H1 (cell line): ENCODE data around the gene CRTAC1. TPM values are rescaled to one million over a fixed set of nuclear protein-coding genes. Genes with fewer than 3 reads are reported as not detected.

ENCODE experiments used
- CBX8 ChIP-seq: fragments of 300-800, 300-1000 bp; sonication (generic); IDR thresholded peaks from 2 replicates; pipeline ENCODE4 v1.7.1; 2016; ENCODE audit warnings: low read depth, low read length, borderline replicate concordance
- CHD2 ChIP-seq: IDR thresholded peaks from 2 replicates; pipeline ENCODE4 v1.6.1; 2012; ENCODE audit warnings: low read length, improper control_type of control experiment
- CHD7 ChIP-seq: fragments of 300-600 bp; sonication (generic); IDR thresholded peaks from 2 replicates; pipeline ENCODE4 v1.7.1; 2012; ENCODE audit warnings: low read length, moderate library complexity, mild to moderate bottlenecking, inconsistent platforms; ENCODE audit not compliant: insufficient replicate concordance
- EZH2 ChIP-seq: fragments of 200-600 bp; sonication (generic); IDR thresholded peaks from 2 replicates; pipeline ENCODE4 v1.7.1; 2012; ENCODE audit warnings: low read depth, mild to moderate bottlenecking, moderate library complexity, low read length, inconsistent platforms; ENCODE audit not compliant: severe bottlenecking
- RXRA ChIP-seq: IDR thresholded peaks from 2 replicates; pipeline ENCODE4 v1.6.1; 2011; ENCODE audit warnings: low read depth, mild to moderate bottlenecking, low read length, moderate library complexity; ENCODE audit not compliant: insufficient read depth
- SP2 ChIP-seq: IDR thresholded peaks from 2 replicates; pipeline ENCODE4 v1.6.1; 2012; ENCODE audit warnings: mild to moderate bottlenecking, low read length, inconsistent platforms
- SUZ12 ChIP-seq: fragments of 200-600 bp; sonication (generic); IDR thresholded peaks from 2 replicates; pipeline ENCODE4 v1.6.1; 2012; ENCODE audit warnings: mild to moderate bottlenecking, inconsistent platforms, low read length, moderate library complexity, mixed read lengths
- TEAD4 ChIP-seq: IDR thresholded peaks from 2 replicates; pipeline ENCODE4 v1.6.1; 2012; ENCODE audit warnings: low read depth, low read length, inconsistent platforms, mixed read lengths
- polyA plus RNA-seq, 7 experiments: library from polyadenylated mRNA; depleted of rRNA in 3 of 7; stranded (reverse) in 5 of 7; unstranded in 2 of 7; fragments of >200 nt in 5 of 7; fragments of 200-250 nt in 2 of 7; gene quantifications; 1 replicate in 5 of 7; 2 replicates in 1 of 7; 4 replicates in 1 of 7; pipeline versions ENCODE4 v1.2.1 to v1.2.3, GENCODE V29; 2011 to 2013; ENCODE audit warnings: missing spikeins in 2 of 7, mixed read lengths in 2 of 7
- total RNA-seq: library from RNA; stranded (reverse); fragmentation: NEBNext Ultra II Directional; extraction: Animal tissue kit (Norgen Biotek cat#: 25700); gene quantifications from 2 replicates; pipeline ENCODE4 v1.2.1, GENCODE V29; 2021

The CRTAC1 gene
- total and polyA plus RNA-seq, 2 of the 8 experiments (the other 6 are each of a cell fraction or from before 2014, with no cell fraction given), result 0.91 to 1.2 TPM

- no peak for TF ChIP-seq CHD7
- TF ChIP-seq TEAD4, result no peak
- TF ChIP-seq SP2, result no peak
- no peak for TF ChIP-seq EZH2
- TF ChIP-seq CBX8, result no peak
- no peak for TF ChIP-seq RXRA
- no peak for TF ChIP-seq CHD2
- no peak for TF ChIP-seq SUZ12
- TF ChIP-seq, all 59 proteins: peak for 0
Observed at GRCh38 chr10:97830064-97830463, 200.4 kb downstream of the CRTAC1 start (continued).
